Mesodermal cell (in vitro differentiated cells): ENCODE data around the gene CAV1.
A peak's percentile ranks its signal among the peaks of the same experiment; 100 is the strongest.

Source experiments
- H3K27ac ChIP-seq: 2 replicates; pipeline ENCODE4 v1.7.0; 2013; ENCODE audit warnings: mild to moderate bottlenecking, low read depth, low read length, moderate library complexity; ENCODE audit not compliant: severe bottlenecking
- H3K36me3 ChIP-seq: 2 replicates; pipeline ENCODE4 v1.7.1; 2013; ENCODE audit warnings: mild to moderate bottlenecking, low read length, moderate library complexity; ENCODE audit not compliant: control insufficient read depth, insufficient read depth
- H3K4me1 ChIP-seq: one replicate; pipeline ENCODE4 v1.7.1; 2013; ENCODE audit warnings: mild to moderate bottlenecking, low read length; ENCODE audit not compliant: insufficient read depth, control insufficient read depth, poor library complexity, severe bottlenecking
- H3K4me3 ChIP-seq: 2 replicates; pipeline ENCODE4 v1.7.0; 2013; ENCODE audit warnings: low read length, control low read depth, mild to moderate bottlenecking; ENCODE audit not compliant: insufficient read depth, poor library complexity, severe bottlenecking; ENCODE audit errors: extremely low read depth
- H3K9me3 ChIP-seq: 2 replicates; pipeline ENCODE4 v1.7.1; 2013; ENCODE audit warnings: mild to moderate bottlenecking, low read length, moderate library complexity; ENCODE audit not compliant: control insufficient read depth
- WGBS, 2 experiments: methylation state at CpG; one replicate each; pipeline ENCODE4 v1.1.5; 2013; ENCODE audit warnings: missing lambda C conversion rate in 2 of 2; ENCODE audit not compliant: insufficient coverage in 2 of 2; 5-methylcytosine and 5-hydroxymethylcytosine counted together

The CAV1 gene

GRCh38 chr7:116593359-116594075 lies 68.7 kb downstream of the CAV1 start:
- no peaks in the 10 kb centered on the region for H3K4me1 ChIP-seq
- H3K36me3 ChIP-seq, result no peaks in the 10 kb centered on the region
- 87 to 90% methylated on average over 3 to 4 of the region's 5 CpGs for WGBS, 2 experiments
- no peak overlapping the region for H3K4me3 ChIP-seq
- no peaks in the 10 kb centered on the region for H3K9me3 ChIP-seq
- H3K27ac ChIP-seq, result peak overlapping the region; percentile 37

DNA sequence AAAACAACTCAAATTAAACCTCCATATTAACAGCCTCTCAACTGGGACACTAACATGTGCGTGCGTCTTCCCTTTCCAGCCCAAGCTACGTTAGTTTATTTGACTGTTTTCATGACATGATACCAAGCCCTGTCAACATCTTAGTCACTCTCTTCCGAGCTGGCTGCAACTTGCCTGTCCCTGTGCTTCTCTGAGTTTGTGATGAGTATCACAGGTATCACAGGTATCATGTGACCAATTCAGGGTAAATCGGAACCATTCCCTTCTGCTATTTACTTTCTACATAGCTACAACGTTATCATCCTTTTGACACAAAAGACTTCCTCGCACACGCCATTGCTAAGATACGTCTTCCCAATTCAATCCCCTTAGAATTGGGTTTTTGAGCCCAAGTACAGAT lies 70.2 kb downstream of the CAV1 start:
- WGBS, 2 experiments, result 94 to 95% methylated on average over 9 of the region's 9 CpGs
- no peaks in the 10 kb centered on the region for H3K9me3 ChIP-seq
- no peaks in the 10 kb centered on the region for H3K36me3 ChIP-seq

DNA sequence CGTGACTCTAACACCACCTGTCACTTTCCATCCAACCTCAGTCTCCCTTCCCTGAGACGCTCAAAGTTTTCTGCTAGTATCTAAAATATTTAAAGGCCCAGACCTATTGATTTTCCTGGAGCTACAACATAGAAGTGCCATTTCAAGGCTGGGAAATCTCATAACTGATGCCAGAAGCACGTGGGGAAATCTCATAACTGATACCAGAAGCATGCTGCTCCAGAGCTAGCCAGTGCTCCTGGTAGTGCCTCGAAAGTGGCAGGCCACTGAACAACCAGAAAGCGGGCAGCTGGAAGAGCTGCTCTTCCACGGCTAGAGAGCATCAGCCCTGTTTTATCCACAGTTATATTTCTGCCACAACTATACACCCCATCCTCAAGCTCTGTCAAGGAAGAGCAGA lies 72.5 kb downstream of the CAV1 start:
- H3K27ac ChIP-seq, result no peak overlapping the region
- no peaks in the 10 kb centered on the region for H3K4me1 ChIP-seq
- H3K9me3 ChIP-seq, result no peaks in the 10 kb centered on the region
- H3K36me3 ChIP-seq, result no peaks in the 10 kb centered on the region
- WGBS, 2 experiments, result 78 to 90% methylated on average over 3 to 4 of the region's 6 CpGs
- no peak overlapping the region for H3K4me3 ChIP-seq

More for the DNA sequence above, 70.2 kb downstream of the CAV1 start:
- no peak overlapping the region for H3K27ac ChIP-seq
- H3K4me1 ChIP-seq, result no peaks in the 10 kb centered on the region
- no peak overlapping the region for H3K4me3 ChIP-seq

GRCh38 chr7:116598278-116598677 lies 73.4 kb downstream of the CAV1 start:
- Histone ChIP-seq H3K9me3 (no peaks in the 10 kb centered on the region), H3K36me3 (no peaks in the 10 kb centered on the region), H3K4me3 (no peak overlapping the region), H3K27ac (no peak overlapping the region), H3K4me1 (no peaks in the 10 kb centered on the region)
- WGBS, 2 experiments, result 81 to 95% methylated on average over 3 to 4 of the region's 5 CpGs

- Histone ChIP-seq H3K9me3 (no peaks in the 10 kb centered on the region), H3K4me1 (no peaks in the 10 kb centered on the region), H3K36me3 (no peaks in the 10 kb centered on the region), H3K27ac (no peak overlapping the region), H3K4me3 (no peak overlapping the region)
- WGBS, 2 experiments, result 100% methylated on average over 1 of the region's 3 CpGs; no CpG with 5 or more reads in 1 of the 2 experiments
Measured at GRCh38 chr7:116598861-116599260, 74.0 kb downstream of the CAV1 start.

- H3K27ac ChIP-seq, result no peak overlapping the region
Measured at GRCh38 chr7:116601426-116601825, 76.6 kb downstream of the CAV1 start.

GRCh38 chr7:116607299-116607698 lies 82.5 kb downstream of the CAV1 start:
- Histone ChIP-seq H3K4me1 (no peaks in the 10 kb centered on the region), H3K4me3 (no peak overlapping the region), H3K27ac (no peak overlapping the region), H3K36me3 (no peaks in the 10 kb centered on the region), H3K9me3 (no peaks in the 10 kb centered on the region)
- WGBS, 2 experiments, result 70 to 80% methylated on average over 2 of the region's 2 CpGs

More at GRCh38 chr7:116601426-116601825, 76.6 kb downstream of the CAV1 start:
- Histone ChIP-seq H3K9me3 (no peaks in the 10 kb centered on the region), H3K36me3 (no peaks in the 10 kb centered on the region), H3K4me1 (no peaks in the 10 kb centered on the region), H3K4me3 (no peak overlapping the region)
- no CpG with 5 or more reads among the region's 2 CpGs for whole genome bisulfite sequencing, 2 experiments

DNA sequence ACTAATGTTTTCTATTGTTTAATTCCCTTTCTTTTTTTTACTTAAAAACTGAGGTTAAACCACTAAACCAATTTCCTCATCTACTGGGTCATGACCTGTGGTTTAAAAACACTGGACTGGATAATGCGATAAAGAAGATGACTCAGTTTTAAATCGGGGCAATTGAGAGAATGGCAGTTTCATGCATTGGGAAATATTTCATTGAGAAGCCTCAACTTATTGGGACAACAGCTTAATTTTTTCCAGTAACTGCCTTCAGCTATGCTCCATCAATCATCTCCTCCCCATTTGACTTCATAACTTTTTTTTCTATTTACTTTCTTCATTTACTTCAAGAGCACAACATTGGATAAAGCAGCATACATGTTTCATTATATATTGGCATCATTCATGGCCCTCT lies 85.4 kb downstream of the CAV1 start:
- Histone ChIP-seq H3K36me3 (no peaks in the 10 kb centered on the region), H3K9me3 (no peaks in the 10 kb centered on the region), H3K4me3 (no peak overlapping the region), H3K4me1 (peaks cover 5% of the 10 kb centered on the region), H3K27ac (no peak overlapping the region)
- WGBS, 2 experiments, result 100% methylated on average over 1 of the region's 2 CpGs; no CpG with 5 or more reads in 1 of the 2 experiments

DNA sequence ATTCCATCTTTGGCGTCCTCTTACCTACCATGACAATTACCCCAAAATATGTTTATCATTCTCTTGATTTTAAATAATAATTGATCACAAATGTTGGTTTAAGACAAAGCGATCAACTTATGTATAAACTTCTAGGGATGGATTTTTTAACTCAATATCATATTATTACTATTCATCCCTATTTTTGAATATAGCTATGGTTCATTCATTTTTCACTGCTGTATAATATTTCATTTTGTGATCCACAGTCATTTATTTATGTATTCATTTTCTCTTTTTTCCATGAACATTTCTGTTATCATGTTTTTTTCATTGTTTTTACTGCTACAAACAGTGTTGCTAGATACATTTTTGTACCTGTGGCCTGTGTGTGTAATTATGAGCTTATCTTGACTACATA lies 85.9 kb downstream of the CAV1 start:
- H3K4me1 ChIP-seq, result peaks cover 5% of the 10 kb centered on the region

More for the DNA sequence above, 85.9 kb downstream of the CAV1 start:
- no CpG with 5 or more reads among the region's 2 CpGs for WGBS, 2 experiments
- H3K9me3 ChIP-seq, result no peaks in the 10 kb centered on the region
- H3K36me3 ChIP-seq, result no peaks in the 10 kb centered on the region
- no peak overlapping the region for H3K27ac ChIP-seq
- H3K4me3 ChIP-seq, result no peak overlapping the region
